ENCODE results near the gene RPS21.

The RPS21 gene

DNA sequence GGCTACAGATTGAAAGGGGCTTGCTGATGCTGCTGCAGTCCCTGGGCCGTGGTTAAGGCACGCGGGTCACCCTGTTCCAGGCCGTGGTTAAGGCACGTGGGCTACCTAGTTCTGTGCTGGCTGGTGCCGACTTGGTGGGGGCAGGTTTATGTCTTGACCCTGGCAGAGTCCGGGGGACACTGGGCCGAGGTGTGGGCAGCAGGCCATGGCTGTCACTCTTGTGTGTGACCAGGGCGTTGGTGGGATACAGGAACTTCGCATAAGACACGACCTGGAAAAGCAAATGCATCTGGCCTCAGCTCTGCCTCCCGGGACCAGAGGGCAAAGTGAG lies 6.4 kb downstream of the RPS21 start:
- TF ChIP-seq, protein P1, sequence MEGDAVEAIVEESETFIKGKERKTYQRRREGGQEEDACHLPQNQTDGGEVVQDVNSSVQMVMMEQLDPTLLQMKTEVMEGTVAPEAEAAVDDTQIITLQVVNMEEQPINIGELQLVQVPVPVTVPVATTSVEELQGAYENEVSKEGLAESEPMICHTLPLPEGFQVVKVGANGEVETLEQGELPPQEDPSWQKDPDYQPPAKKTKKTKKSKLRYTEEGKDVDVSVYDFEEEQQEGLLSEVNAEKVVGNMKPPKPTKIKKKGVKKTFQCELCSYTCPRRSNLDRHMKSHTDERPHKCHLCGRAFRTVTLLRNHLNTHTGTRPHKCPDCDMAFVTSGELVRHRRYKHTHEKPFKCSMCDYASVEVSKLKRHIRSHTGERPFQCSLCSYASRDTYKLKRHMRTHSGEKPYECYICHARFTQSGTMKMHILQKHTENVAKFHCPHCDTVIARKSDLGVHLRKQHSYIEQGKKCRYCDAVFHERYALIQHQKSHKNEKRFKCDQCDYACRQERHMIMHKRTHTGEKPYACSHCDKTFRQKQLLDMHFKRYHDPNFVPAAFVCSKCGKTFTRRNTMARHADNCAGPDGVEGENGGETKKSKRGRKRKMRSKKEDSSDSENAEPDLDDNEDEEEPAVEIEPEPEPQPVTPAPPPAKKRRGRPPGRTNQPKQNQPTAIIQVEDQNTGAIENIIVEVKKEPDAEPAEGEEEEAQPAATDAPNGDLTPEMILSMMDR (conservative IDR thresholded peaks at IDR 0.05; ENCODE audit: low read depth), result no peak
- ChIA-PET CTCF (interaction anchor here (1.4 to 1.5 kb wide), 2 partner anchors 17 to 29 kb away, joined by 5 to 8 read pairs; no protein-coding TSS in a partner anchor), POLR2A (ENCODE audit: low non-redundant PET) (no interaction called here)

GRCh38 chr20:62393830-62394229 lies 6.9 kb downstream of the RPS21 start:
- TF ChIP-seq, protein P1 (conservative IDR thresholded peaks at IDR 0.05; ENCODE audit: low read depth), result no peak
- DNase-seq (ENCODE audit: low spot score), result no peak
- H3K27ac ChIP-seq, result peak overlapping the region; percentile 88
- ChIA-PET CTCF (interaction anchor here (1.5 kb wide), 1 partner anchor 29 kb away, joined by 8 read pairs; no protein-coding TSS in a partner anchor), POLR2A (ENCODE audit: low non-redundant PET) (no interaction called here)

More for the DNA sequence above, 6.4 kb downstream of the RPS21 start:
- DNase-seq (ENCODE audit: low spot score), result no peak
- peak overlapping the region; percentile 88 for H3K27ac ChIP-seq

- ChIA-PET CTCF (interaction anchor here (0.6 to 1.5 kb wide), 4 partner anchors 30 to 120 kb away, joined by 3 to 8 read pairs (median 3); no protein-coding TSS in a partner anchor), POLR2A (ENCODE audit: low non-redundant PET) (no interaction called here)
- H3K27ac ChIP-seq, result peak overlapping the region; percentile 88
- no peak for DNase-seq (ENCODE audit: low spot score)
- TF ChIP-seq, protein P1 (conservative IDR thresholded peaks at IDR 0.05; ENCODE audit: low read depth), result no peak
Observed at GRCh38 chr20:62394248-62395245, 7.6 kb downstream of the RPS21 start.

GRCh38 chr20:62395311-62396242 lies 8.7 kb downstream of the RPS21 start:
- ChIA-PET CTCF (interaction anchor here (0.6 to 1.5 kb wide), 7 partner anchors 14 to 229 kb away, joined by 3 to 5 read pairs (median 3); no protein-coding TSS in a partner anchor), POLR2A (ENCODE audit: low non-redundant PET) (no interaction called here)
- no peak for DNase-seq (ENCODE audit: low spot score)
- peak overlapping the region; percentile 88 for H3K27ac ChIP-seq
- TF ChIP-seq, protein P1 (conservative IDR thresholded peaks at IDR 0.05; ENCODE audit: low read depth), result no peak

DNA sequence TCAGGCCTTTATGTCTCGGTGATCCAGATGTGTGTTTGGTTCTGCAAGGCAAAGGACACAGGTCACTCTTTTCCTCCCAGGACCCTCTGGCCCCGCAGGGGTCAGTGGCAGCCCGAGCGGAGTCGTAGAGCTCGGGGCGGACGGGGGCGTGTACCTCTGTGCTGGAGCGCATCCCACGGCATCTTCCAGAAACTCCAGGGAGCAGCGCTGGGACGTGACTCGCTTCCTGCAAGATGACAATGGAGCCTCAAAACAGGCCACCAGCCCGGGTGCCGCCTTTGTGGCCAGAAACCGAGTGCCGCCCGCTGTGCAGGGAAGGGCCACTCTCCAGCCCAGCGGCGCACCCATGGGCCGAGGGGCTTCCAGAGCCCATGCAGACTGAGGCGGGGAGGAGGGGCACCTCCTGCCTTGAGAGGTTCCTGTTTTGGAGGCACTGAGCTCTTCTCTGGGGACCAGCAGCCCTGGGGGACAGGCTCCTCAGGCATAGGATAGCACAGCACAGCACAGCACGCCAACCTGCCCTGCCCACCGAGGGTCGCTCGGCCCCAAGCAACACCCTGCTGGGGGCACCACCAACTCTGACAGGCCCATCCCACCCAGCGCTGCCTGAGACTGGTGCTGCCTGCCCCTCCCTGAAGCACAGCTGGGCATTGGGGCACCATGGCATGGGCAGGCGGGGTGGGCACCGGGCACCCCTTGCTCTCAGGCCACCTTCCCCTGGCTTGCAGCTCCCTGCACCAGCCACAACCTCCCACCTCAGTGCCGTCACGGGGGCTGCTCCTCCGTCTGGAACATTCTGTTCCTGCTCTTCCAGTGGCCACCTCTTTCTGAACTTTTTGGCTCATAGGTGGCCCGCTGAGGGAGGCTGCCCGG lies 9.7 kb downstream of the RPS21 start:
- H3K27ac ChIP-seq, result peak overlapping the region; percentile 88
- TF ChIP-seq, protein P1 (conservative IDR thresholded peaks at IDR 0.05; ENCODE audit: low read depth), result no peak
- ChIA-PET POLR2A (ENCODE audit: low non-redundant PET) (no interaction called here), CTCF (interaction anchor here (0.6 to 0.9 kb wide), 3 partner anchors 13 to 142 kb away, joined by 3 to 5 read pairs (median 3); no protein-coding TSS in a partner anchor)
- no peak for DNase-seq (ENCODE audit: low spot score)
